Hepatocyte (in vitro differentiated cells): Measurements from ENCODE around the gene B3GAT1.

Source experiments
- EZH2 ChIP-seq: fragments of 200-600 bp; sonication (generic); IDR thresholded peaks from 2 replicates; pipeline ENCODE4 v1.6.1; 2016; ENCODE audit warnings: antibody characterized with exemption, mild to moderate bottlenecking, borderline replicate concordance
- TF ChIP-seq, protein P1 (sequence below): fragments of 200-600 bp; sonication (generic); IDR thresholded peaks from 2 replicates; pipeline ENCODE4 v1.5.1; 2016; ENCODE audit warnings: antibody characterized with exemption, mild to moderate bottlenecking; ENCODE audit not compliant: poor library complexity

DNA sequence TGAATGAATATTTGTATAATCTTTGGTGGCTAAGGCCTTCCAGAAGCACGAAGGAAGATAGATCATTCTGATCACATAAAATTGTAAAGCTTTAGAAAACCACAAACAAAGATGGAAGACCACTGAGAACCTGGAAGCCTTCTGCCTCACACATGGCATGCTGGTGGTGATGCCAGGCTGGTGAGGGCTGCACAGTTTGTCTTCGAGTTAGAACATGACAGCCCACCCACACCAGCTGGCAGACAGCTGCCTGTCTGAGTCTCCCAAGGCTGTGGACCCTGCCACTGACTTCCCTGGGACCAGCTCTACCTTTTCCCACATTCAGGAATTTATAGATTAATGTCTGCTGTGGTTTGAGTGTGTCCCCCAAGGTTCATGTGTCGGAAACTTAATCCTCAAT, 48.8 kb upstream of the B3GAT1 start:
- TF ChIP-seq, protein P1, sequence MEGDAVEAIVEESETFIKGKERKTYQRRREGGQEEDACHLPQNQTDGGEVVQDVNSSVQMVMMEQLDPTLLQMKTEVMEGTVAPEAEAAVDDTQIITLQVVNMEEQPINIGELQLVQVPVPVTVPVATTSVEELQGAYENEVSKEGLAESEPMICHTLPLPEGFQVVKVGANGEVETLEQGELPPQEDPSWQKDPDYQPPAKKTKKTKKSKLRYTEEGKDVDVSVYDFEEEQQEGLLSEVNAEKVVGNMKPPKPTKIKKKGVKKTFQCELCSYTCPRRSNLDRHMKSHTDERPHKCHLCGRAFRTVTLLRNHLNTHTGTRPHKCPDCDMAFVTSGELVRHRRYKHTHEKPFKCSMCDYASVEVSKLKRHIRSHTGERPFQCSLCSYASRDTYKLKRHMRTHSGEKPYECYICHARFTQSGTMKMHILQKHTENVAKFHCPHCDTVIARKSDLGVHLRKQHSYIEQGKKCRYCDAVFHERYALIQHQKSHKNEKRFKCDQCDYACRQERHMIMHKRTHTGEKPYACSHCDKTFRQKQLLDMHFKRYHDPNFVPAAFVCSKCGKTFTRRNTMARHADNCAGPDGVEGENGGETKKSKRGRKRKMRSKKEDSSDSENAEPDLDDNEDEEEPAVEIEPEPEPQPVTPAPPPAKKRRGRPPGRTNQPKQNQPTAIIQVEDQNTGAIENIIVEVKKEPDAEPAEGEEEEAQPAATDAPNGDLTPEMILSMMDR = no peak
- no peak for TF ChIP-seq EZH2
